ENCODE data around the gene GLRA1. TPM values are rescaled to one million over a fixed set of nuclear protein-coding genes. Genes with fewer than 3 reads are reported as not detected.
A peak's percentile ranks its signal among the peaks of the same experiment; 100 is the strongest.

GLRA1 gene
- total RNA-seq, 1 donor from 2014 or later, result 0.22 TPM

DNA sequence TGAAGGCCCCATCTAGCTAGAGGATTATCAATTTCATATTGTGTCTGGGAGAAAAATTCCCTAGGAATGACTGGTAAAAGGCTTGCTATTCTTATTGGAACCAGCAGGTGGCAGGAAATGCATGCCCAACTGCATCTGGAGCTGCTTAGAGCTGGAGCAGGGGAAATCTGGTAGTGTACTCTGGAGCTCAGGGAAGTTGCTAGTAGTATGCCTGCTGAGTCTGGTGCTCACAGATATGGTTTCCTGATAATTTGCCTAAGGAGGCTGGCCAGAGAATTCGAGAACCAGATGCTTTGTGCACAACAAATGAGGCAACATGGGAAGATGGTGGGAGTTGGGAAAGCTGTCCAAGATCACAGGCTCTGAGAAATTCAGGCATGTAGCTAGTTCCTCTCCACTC, 99.2 kb downstream of the GLRA1 start:
- TF ChIP-seq, protein P1, sequence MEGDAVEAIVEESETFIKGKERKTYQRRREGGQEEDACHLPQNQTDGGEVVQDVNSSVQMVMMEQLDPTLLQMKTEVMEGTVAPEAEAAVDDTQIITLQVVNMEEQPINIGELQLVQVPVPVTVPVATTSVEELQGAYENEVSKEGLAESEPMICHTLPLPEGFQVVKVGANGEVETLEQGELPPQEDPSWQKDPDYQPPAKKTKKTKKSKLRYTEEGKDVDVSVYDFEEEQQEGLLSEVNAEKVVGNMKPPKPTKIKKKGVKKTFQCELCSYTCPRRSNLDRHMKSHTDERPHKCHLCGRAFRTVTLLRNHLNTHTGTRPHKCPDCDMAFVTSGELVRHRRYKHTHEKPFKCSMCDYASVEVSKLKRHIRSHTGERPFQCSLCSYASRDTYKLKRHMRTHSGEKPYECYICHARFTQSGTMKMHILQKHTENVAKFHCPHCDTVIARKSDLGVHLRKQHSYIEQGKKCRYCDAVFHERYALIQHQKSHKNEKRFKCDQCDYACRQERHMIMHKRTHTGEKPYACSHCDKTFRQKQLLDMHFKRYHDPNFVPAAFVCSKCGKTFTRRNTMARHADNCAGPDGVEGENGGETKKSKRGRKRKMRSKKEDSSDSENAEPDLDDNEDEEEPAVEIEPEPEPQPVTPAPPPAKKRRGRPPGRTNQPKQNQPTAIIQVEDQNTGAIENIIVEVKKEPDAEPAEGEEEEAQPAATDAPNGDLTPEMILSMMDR (IDR thresholded peaks at IDR 0.05; ENCODE audit: partially characterized antibody, unreplicated experiment), result peak; percentile 94
- H3K36me3 Mint-ChIP-seq (ENCODE audit: unreplicated experiment), result peaks cover 8% of the 10 kb centered on the region
- DNase-seq, result peak; percentile 39
- H3K4me1 Mint-ChIP-seq (ENCODE audit: low read depth, unreplicated experiment), result peaks cover 2% of the 10 kb centered on the region
- no peaks in the 10 kb centered on the region for H3K27me3 Mint-ChIP-seq (ENCODE audit: unreplicated experiment)
- no peak overlapping the region for H3K27ac Mint-ChIP-seq (ENCODE audit: unreplicated experiment)
- no peak overlapping the region for H3K4me3 Mint-ChIP-seq (ENCODE audit: unreplicated experiment)
- H3K9me3 Mint-ChIP-seq (ENCODE audit: unreplicated experiment), result no peaks in the 10 kb centered on the region

DNA sequence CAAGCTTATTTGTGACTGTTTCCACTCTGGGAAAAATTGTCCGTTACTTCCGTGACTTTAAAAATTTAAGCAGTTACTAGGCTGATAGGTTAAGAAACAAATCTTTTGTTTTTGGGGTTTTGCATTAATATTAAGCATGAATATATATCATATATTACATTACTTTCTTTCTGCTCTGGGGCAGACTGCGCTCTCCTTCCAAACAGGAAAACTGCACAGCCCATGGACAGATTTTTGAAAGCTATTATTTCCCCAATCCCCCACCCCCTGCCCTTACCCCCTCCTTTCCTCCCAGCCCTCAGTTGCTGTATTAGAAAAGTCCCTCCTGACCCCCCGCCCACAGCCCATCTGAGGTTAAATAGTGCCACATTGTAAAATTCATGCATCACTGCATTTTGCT, 102.5 kb downstream of the GLRA1 start:
- Mint-ChIP-seq H3K27me3 (ENCODE audit: unreplicated experiment) (no peaks in the 10 kb centered on the region), H3K27ac (ENCODE audit: unreplicated experiment) (no peak overlapping the region)
- TF ChIP-seq, protein P1 (IDR thresholded peaks at IDR 0.05; ENCODE audit: partially characterized antibody, unreplicated experiment), result no peak

DNA sequence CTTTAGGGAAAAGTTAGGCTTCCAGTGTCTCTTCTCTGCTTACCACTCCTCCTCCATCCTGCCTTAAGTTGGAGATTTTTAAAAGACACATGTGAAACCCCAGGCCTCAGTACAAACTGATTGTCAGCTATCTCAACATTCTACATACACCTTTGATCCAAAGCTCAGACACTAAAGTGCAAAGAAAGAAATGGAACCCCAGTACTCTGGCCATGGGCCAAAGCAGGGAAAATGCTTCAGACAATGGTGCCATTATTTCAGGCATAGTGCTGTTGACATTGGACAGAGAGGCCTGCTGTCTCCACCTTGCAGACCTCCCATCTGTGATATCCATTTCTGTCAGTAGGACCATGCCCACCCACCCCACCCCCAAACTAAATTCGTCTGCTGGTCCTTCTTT, 103.7 kb downstream of the GLRA1 start:
- no peak overlapping the region for H3K4me3 Mint-ChIP-seq (ENCODE audit: unreplicated experiment)
- H3K36me3 Mint-ChIP-seq (ENCODE audit: unreplicated experiment), result no peaks in the 10 kb centered on the region
- no peaks in the 10 kb centered on the region for H3K9me3 Mint-ChIP-seq (ENCODE audit: unreplicated experiment)
- no peaks in the 10 kb centered on the region for H3K27me3 Mint-ChIP-seq (ENCODE audit: unreplicated experiment)
- no peak overlapping the region for H3K27ac Mint-ChIP-seq (ENCODE audit: unreplicated experiment)
- no peak for DNase-seq
- TF ChIP-seq, protein P1 (IDR thresholded peaks at IDR 0.05; ENCODE audit: partially characterized antibody, unreplicated experiment), result no peak
- peaks cover 5% of the 10 kb centered on the region for H3K4me1 Mint-ChIP-seq (ENCODE audit: low read depth, unreplicated experiment)

More for the DNA sequence above, 102.5 kb downstream of the GLRA1 start:
- H3K4me1 Mint-ChIP-seq (ENCODE audit: low read depth, unreplicated experiment), result peaks cover 5% of the 10 kb centered on the region
- H3K4me3 Mint-ChIP-seq (ENCODE audit: unreplicated experiment), result no peak overlapping the region
- H3K36me3 Mint-ChIP-seq (ENCODE audit: unreplicated experiment), result no peaks in the 10 kb centered on the region
- DNase-seq, result no peak
- H3K9me3 Mint-ChIP-seq (ENCODE audit: unreplicated experiment), result no peaks in the 10 kb centered on the region

DNA sequence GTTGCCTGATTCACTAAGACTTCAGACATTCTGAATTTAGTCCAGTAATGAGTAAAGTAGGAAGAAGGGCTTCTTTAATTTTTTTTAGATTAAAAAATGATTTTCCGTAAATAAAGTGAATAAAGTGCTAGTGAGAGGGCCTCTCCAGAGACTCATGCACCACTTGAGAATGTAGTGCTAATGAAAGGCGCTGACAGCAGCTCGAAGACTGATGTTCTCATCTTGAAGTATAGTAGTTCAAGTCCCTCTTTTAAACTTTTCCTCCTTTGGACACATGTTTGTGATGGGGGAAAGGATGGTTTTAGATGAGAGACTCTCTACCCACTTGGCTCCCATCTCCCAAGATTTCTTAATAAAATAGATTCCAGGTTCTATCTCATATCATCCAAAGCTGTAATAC, 104.4 kb downstream of the GLRA1 start:
- TF ChIP-seq, protein P1 (IDR thresholded peaks at IDR 0.05; ENCODE audit: partially characterized antibody, unreplicated experiment), result no peak
- DNase-seq, result no peak
- no peak overlapping the region for H3K4me3 Mint-ChIP-seq (ENCODE audit: unreplicated experiment)
- no peaks in the 10 kb centered on the region for H3K27me3 Mint-ChIP-seq (ENCODE audit: unreplicated experiment)
- no peak overlapping the region for H3K27ac Mint-ChIP-seq (ENCODE audit: unreplicated experiment)
- H3K9me3 Mint-ChIP-seq (ENCODE audit: unreplicated experiment), result no peaks in the 10 kb centered on the region
- peaks cover 3% of the 10 kb centered on the region for H3K4me1 Mint-ChIP-seq (ENCODE audit: low read depth, unreplicated experiment)
- H3K36me3 Mint-ChIP-seq (ENCODE audit: unreplicated experiment), result no peaks in the 10 kb centered on the region

DNA sequence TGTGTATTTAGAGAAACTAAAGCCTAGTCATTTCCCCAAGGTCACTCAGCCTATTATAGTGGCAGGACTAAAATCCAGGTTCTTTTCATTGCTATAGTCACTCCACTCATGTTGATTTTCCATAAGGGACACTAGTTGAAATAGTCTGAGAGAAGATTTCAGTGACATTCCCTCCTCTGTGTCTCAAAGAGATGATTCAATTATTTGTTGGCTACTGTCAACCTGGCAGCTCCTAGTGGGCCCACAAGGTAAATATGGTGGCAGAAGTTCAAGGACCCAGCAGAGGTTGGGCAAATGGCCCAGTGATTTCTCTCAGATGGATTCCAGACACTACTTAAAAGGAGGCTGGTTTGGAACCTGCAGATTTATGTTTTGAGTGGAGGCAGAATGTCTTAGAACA, 104.8 kb downstream of the GLRA1 start:
- no peak for DNase-seq
- Mint-ChIP-seq H3K4me3 (ENCODE audit: unreplicated experiment) (no peak overlapping the region), H3K36me3 (ENCODE audit: unreplicated experiment) (no peaks in the 10 kb centered on the region), H3K4me1 (ENCODE audit: low read depth, unreplicated experiment) (peaks cover 3% of the 10 kb centered on the region), H3K9me3 (ENCODE audit: unreplicated experiment) (no peaks in the 10 kb centered on the region), H3K27ac (ENCODE audit: unreplicated experiment) (no peak overlapping the region), H3K27me3 (ENCODE audit: unreplicated experiment) (no peaks in the 10 kb centered on the region)
- TF ChIP-seq, protein P1 (IDR thresholded peaks at IDR 0.05; ENCODE audit: partially characterized antibody, unreplicated experiment), result no peak

All from glutamatergic neuron (in vitro differentiated cells).